Measurements from ENCODE around the gene GRK7.
"Not testable (repeated sequence)": the region's sequence is repeated elsewhere in the genome, so short reads cannot be mapped to it uniquely, and the experiment has no call there.

Gene GRK7

GRCh38 chr3:141795741-141796080 is 32.5 kb downstream of the GRK7 start:
- no peak for DNase-seq (ENCODE audit: low spot score)
- TF ChIP-seq CTCF (IDR thresholded peaks at IDR 0.05; ENCODE audit: borderline replicate concordance, control extremely low read depth, extremely low read depth, insufficient read depth, missing control alignments), result no peak
- in situ Hi-C loops (cut with MboI; ENCODE audit: low sequenced_read_pairs, unreplicated experiment), result no loop called here

- TF ChIP-seq CTCF (IDR thresholded peaks at IDR 0.05; ENCODE audit: borderline replicate concordance, control extremely low read depth, extremely low read depth, insufficient read depth, missing control alignments), result no peak
- in situ Hi-C loops (cut with MboI; ENCODE audit: low sequenced_read_pairs, unreplicated experiment), result no loop called here
- DNase-seq (ENCODE audit: low spot score), result peak; percentile 79
Observed at GRCh38 chr3:141796081-141796888, 33.1 kb downstream of the GRK7 start.

- peak; percentile 60 for DNase-seq (ENCODE audit: low spot score)
- in situ Hi-C loops (cut with MboI; ENCODE audit: low sequenced_read_pairs, unreplicated experiment), result no loop called here
- TF ChIP-seq CTCF (IDR thresholded peaks at IDR 0.05; ENCODE audit: borderline replicate concordance, control extremely low read depth, extremely low read depth, insufficient read depth, missing control alignments), result no peak
Observed at GRCh38 chr3:141796889-141797781, 33.9 kb downstream of the GRK7 start.

- no peak for TF ChIP-seq CTCF (IDR thresholded peaks at IDR 0.05; ENCODE audit: borderline replicate concordance, control extremely low read depth, extremely low read depth, insufficient read depth, missing control alignments)
- peak; percentile 12 for DNase-seq (ENCODE audit: low spot score)
- in situ Hi-C loops (cut with MboI; ENCODE audit: low sequenced_read_pairs, unreplicated experiment), result no loop called here
Observed at GRCh38 chr3:141797819-141798447, 34.7 kb downstream of the GRK7 start.

- in situ Hi-C loops (cut with MboI; ENCODE audit: low sequenced_read_pairs, unreplicated experiment), result no loop called here
- TF ChIP-seq CTCF (IDR thresholded peaks at IDR 0.05; ENCODE audit: borderline replicate concordance, control extremely low read depth, extremely low read depth, insufficient read depth, missing control alignments), result no peak
Observed at GRCh38 chr3:141798448-141798845, 35.2 kb downstream of the GRK7 start.

GRCh38 chr3:141802316-141803077 is 39.3 kb downstream of the GRK7 start:
- TF ChIP-seq CTCF (IDR thresholded peaks at IDR 0.05; ENCODE audit: borderline replicate concordance, control extremely low read depth, extremely low read depth, insufficient read depth, missing control alignments), result no peak
- in situ Hi-C loops (cut with MboI; ENCODE audit: low sequenced_read_pairs, unreplicated experiment), result no loop called here
- DNase-seq (ENCODE audit: low spot score), result no peak

More at GRCh38 chr3:141798448-141798845, 35.2 kb downstream of the GRK7 start:
- peak; percentile 4 for DNase-seq (ENCODE audit: low spot score)

GRCh38 chr3:141803538-141803937 is 40.3 kb downstream of the GRK7 start:
- DNase-seq (ENCODE audit: low spot score); in situ Hi-C loops (cut with MboI; ENCODE audit: low sequenced_read_pairs, unreplicated experiment): not testable (repeated sequence)
